IgD-negative memory B cell (primary cell): Measurements from ENCODE around the gene IL17RC. TPM values are rescaled to one million over a fixed set of nuclear protein-coding genes. Genes with fewer than 3 reads are reported as not detected.
"Not testable (repeated sequence)": the region's sequence is repeated elsewhere in the genome, so short reads cannot be mapped to it uniquely, and the experiment has no call there.

Experiments
- H3K27ac Mint-ChIP-seq, 3 donors: one replicate each; pipeline ENCODE4 v1.8.0; 2020 to 2022; ENCODE audit warnings: mild to moderate bottlenecking in 3 of 3, mixed read lengths in 3 of 3, moderate library complexity in 1 of 3
- H3K27me3 Mint-ChIP-seq: one replicate; pipeline ENCODE4 v1.8.0; 2021; ENCODE audit warnings: mixed read lengths
- H3K36me3 Mint-ChIP-seq: one replicate; pipeline ENCODE4 v1.8.0; 2020; ENCODE audit warnings: mild to moderate bottlenecking, mixed read lengths
- H3K4me1 Mint-ChIP-seq, 3 donors: one replicate each; pipeline ENCODE4 v1.8.0; 2020 to 2022; ENCODE audit warnings: mixed read lengths in 3 of 3, mild to moderate bottlenecking in 1 of 3
- H3K4me3 Mint-ChIP-seq, 4 donors: one replicate each; pipeline ENCODE4 v1.8.0; 2020 to 2022; ENCODE audit warnings: mild to moderate bottlenecking in 4 of 4, mixed read lengths in 4 of 4, moderate library complexity in 3 of 4
- H3K9me3 Mint-ChIP-seq, 3 donors: one replicate each; pipeline ENCODE4 v1.8.0; 2020 to 2021; ENCODE audit warnings: mixed read lengths in 3 of 3, mild to moderate bottlenecking in 1 of 3
- polyA plus RNA-seq: library from polyadenylated mRNA; unstranded; fragments of 300-500 nt; fragmentation: Illumina TruSeq; gene quantifications from one replicate; pipeline ENCODE4 v1.2.3, GENCODE V29; 2021

Gene IL17RC
- polyA plus RNA-seq, 1 donor from 2014 or later: 6.7 TPM

- H3K9me3 Mint-ChIP-seq: no peaks in the 10 kb centered on the region
- H3K27me3 Mint-ChIP-seq: no peaks in the 10 kb centered on the region
- no peak overlapping the region for H3K27ac Mint-ChIP-seq
- H3K4me3 Mint-ChIP-seq: peak overlapping the region in 1 of 4 donors; percentile 23
- no peaks in the 10 kb centered on the region for H3K36me3 Mint-ChIP-seq
- peaks cover 0 to 8% (median 3%) of the 10 kb centered on the region in 3 donors for H3K4me1 Mint-ChIP-seq
Measured at GRCh38 chr3:9887480-9887879, 29.4 kb upstream of the IL17RC start.

GRCh38 chr3:9888540-9888939, 28.4 kb upstream of the IL17RC start:
- H3K4me3 Mint-ChIP-seq: peak overlapping the region in 1 of 4 donors; percentile 97
- no peaks in the 10 kb centered on the region for H3K36me3 Mint-ChIP-seq
- no peaks in the 10 kb centered on the region for H3K9me3 Mint-ChIP-seq
- peaks cover 6 to 16% (median 7%) of the 10 kb centered on the region in 3 donors for H3K4me1 Mint-ChIP-seq
- no peaks in the 10 kb centered on the region for H3K27me3 Mint-ChIP-seq
- no peak overlapping the region for H3K27ac Mint-ChIP-seq

- Mint-ChIP-seq H3K9me3 (no peaks in the 10 kb centered on the region), H3K27ac (peak overlapping the region; percentile 85 to 100 (median 97)), H3K4me3 (peak overlapping the region in 3 of 4 donors; percentile 21 to 100 (median 97)), H3K27me3 (no peaks in the 10 kb centered on the region), H3K36me3 (peaks cover 2% of the 10 kb centered on the region), H3K4me1 (peaks cover 11 to 23% (median 12%) of the 10 kb centered on the region in 3 donors)
Measured at GRCh38 chr3:9889405-9889804, 27.5 kb upstream of the IL17RC start.

GRCh38 chr3:9890249-9891071, 26.4 kb upstream of the IL17RC start, which contains the start of gene JAGN1:
Gene JAGN1, plus strand, starts transcription at chr3:9890610. Its CDS starts 113 bp downstream, at chr3:9890723.
- Mint-ChIP-seq H3K27ac (peak within 1 kb of the TSS; percentile 97 to 100 (median 100)), H3K27me3 (no peaks in the 10 kb centered on the region), H3K9me3 (no peaks in the 10 kb centered on the region), H3K4me1 (peaks cover 14 to 28% (median 16%) of the 10 kb centered on the region in 3 donors), H3K36me3 (peaks cover 2% of the 10 kb centered on the region), H3K4me3 (peak within 1 kb of the TSS; percentile 97 to 100 (median 98))

GRCh38 chr3:9891072-9891622, 25.8 kb upstream of the IL17RC start:
- peak overlapping the region; percentile 97 to 100 (median 98) for H3K4me3 Mint-ChIP-seq
- no peaks in the 10 kb centered on the region for H3K9me3 Mint-ChIP-seq
- no peaks in the 10 kb centered on the region for H3K27me3 Mint-ChIP-seq
- H3K36me3 Mint-ChIP-seq: peaks cover 2% of the 10 kb centered on the region
- peaks cover 14 to 30% (median 16%) of the 10 kb centered on the region in 3 donors for H3K4me1 Mint-ChIP-seq
- H3K27ac Mint-ChIP-seq: peak overlapping the region; percentile 97 to 100 (median 100)

GRCh38 chr3:9893739-9894138, 23.2 kb upstream of the IL17RC start:
- Mint-ChIP-seq H3K27me3 (no peaks in the 10 kb centered on the region), H3K27ac (peak overlapping the region in 2 of 3 donors; percentile 64 to 92), H3K4me1 (peaks cover 17 to 31% (median 23%) of the 10 kb centered on the region in 3 donors), H3K4me3 (peak overlapping the region in 2 of 4 donors; percentile 81 to 87), H3K36me3 (peaks cover 2% of the 10 kb centered on the region), H3K9me3 (no peaks in the 10 kb centered on the region)

- not testable (repeated sequence) for H3K36me3 Mint-ChIP-seq, H3K4me3 Mint-ChIP-seq, H3K9me3 Mint-ChIP-seq, H3K27me3 Mint-ChIP-seq
- peak overlapping the region in 1 of 3 donors; percentile 39 for H3K27ac Mint-ChIP-seq
- peaks cover 17 to 30% (median 23%) of the 10 kb centered on the region in 3 donors for H3K4me1 Mint-ChIP-seq
Measured at GRCh38 chr3:9895715-9896114, 21.2 kb upstream of the IL17RC start.

- Mint-ChIP-seq H3K4me1 (peaks cover 17 to 26% (median 23%) of the 10 kb centered on the region in 3 donors), H3K27ac (peak overlapping the region in 2 of 3 donors; percentile 18 to 80)
- not testable (repeated sequence) for H3K9me3 Mint-ChIP-seq, H3K27me3 Mint-ChIP-seq, H3K4me3 Mint-ChIP-seq, H3K36me3 Mint-ChIP-seq
Measured at GRCh38 chr3:9896755-9897407, 20.0 kb upstream of the IL17RC start.

GRCh38 chr3:9897408-9898372, 19.2 kb upstream of the IL17RC start:
- peak overlapping the region; percentile 5 to 80 (median 18) for H3K27ac Mint-ChIP-seq
- peak overlapping the region in 1 of 4 donors; percentile 63 for H3K4me3 Mint-ChIP-seq
- H3K4me1 Mint-ChIP-seq: peaks cover 16 to 21% (median 18%) of the 10 kb centered on the region in 3 donors
- peaks cover 4% of the 10 kb centered on the region for H3K36me3 Mint-ChIP-seq
- peaks cover 2% of the 10 kb centered on the region for H3K27me3 Mint-ChIP-seq
- H3K9me3 Mint-ChIP-seq: no peaks in the 10 kb centered on the region

- peaks cover 2% of the 10 kb centered on the region for H3K27me3 Mint-ChIP-seq
- H3K9me3 Mint-ChIP-seq: no peaks in the 10 kb centered on the region
- peaks cover 11 to 16% (median 14%) of the 10 kb centered on the region in 3 donors for H3K4me1 Mint-ChIP-seq
- peak overlapping the region in 1 of 4 donors; percentile 12 for H3K4me3 Mint-ChIP-seq
- peaks cover 5% of the 10 kb centered on the region for H3K36me3 Mint-ChIP-seq
- no peak overlapping the region for H3K27ac Mint-ChIP-seq
Measured at GRCh38 chr3:9898467-9899241, 18.2 kb upstream of the IL17RC start.

- H3K9me3 Mint-ChIP-seq: no peaks in the 10 kb centered on the region
- H3K4me1 Mint-ChIP-seq: peaks cover 7 to 11% (median 8%) of the 10 kb centered on the region in 3 donors
- peaks cover 5% of the 10 kb centered on the region for H3K36me3 Mint-ChIP-seq
- H3K27ac Mint-ChIP-seq: no peak overlapping the region
- no peak overlapping the region for H3K4me3 Mint-ChIP-seq
- peaks cover 2% of the 10 kb centered on the region for H3K27me3 Mint-ChIP-seq
Measured at GRCh38 chr3:9899289-9899791, 17.6 kb upstream of the IL17RC start.

- H3K4me1 Mint-ChIP-seq, H3K27ac Mint-ChIP-seq, H3K4me3 Mint-ChIP-seq, H3K36me3 Mint-ChIP-seq, H3K27me3 Mint-ChIP-seq, H3K9me3 Mint-ChIP-seq: not testable (repeated sequence)
Measured at GRCh38 chr3:9900965-9901415, 15.9 kb upstream of the IL17RC start.

GRCh38 chr3:9901967-9902366, 14.9 kb upstream of the IL17RC start:
- H3K36me3 Mint-ChIP-seq: peaks cover 6% of the 10 kb centered on the region
- no peaks in the 10 kb centered on the region for H3K9me3 Mint-ChIP-seq
- peak overlapping the region in 1 of 3 donors; percentile 50 for H3K27ac Mint-ChIP-seq
- H3K27me3 Mint-ChIP-seq: peaks cover 2% of the 10 kb centered on the region
- H3K4me1 Mint-ChIP-seq: peaks cover 1 to 6% (median 2%) of the 10 kb centered on the region in 3 donors
- no peak overlapping the region for H3K4me3 Mint-ChIP-seq
